GM19099 (cell line): ENCODE results near the gene POLD3.

Experiments
- POLR2A ChIP-seq: IDR thresholded peaks from 3 replicates; pipeline ENCODE4 v1.6.1; 2011; ENCODE audit warnings: low read depth; ENCODE audit not compliant: insufficient read length; ENCODE audit errors: extremely low read depth

POLD3 gene

DNA sequence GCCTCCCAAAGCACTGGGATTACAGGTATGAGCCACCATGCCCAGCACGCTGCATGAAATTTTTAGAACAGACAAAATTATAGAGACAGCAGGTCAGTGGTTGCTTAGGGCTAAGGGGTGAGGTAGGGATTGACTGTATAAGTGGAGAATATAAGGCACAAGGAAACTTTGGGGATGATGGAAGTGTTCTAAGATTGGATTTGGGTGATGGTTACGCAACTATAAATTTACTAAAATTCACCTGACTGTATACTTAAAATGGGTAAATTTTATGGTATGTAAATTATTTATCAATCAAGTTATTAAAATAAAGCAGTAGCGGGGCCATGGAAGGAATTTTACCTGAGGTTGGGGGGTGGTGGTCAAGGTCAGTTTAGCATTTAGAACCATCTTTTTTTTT is 16.4 kb upstream of the POLD3 start:
- TF ChIP-seq POLR2A, result no peak

DNA sequence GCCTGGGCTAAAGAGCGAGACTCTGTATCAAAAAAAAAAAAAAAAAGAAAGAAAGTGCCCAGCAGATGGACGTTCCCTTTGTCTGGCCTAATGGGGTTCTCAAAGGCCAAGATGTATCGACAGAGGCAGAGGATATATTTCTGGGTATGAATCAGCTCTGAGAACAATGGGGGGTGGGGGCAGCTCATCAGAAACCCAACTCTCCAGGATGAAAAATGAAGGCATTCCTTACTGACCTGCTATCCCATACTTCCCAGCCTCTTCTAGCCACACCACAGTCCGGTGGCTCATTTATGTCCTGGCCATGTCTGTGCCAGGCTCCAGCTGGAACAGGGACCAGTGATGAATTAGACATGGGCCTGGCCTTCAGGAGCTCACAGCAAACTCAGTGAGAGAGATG is 15.2 kb upstream of the POLD3 start:
- TF ChIP-seq POLR2A, result no peak

DNA sequence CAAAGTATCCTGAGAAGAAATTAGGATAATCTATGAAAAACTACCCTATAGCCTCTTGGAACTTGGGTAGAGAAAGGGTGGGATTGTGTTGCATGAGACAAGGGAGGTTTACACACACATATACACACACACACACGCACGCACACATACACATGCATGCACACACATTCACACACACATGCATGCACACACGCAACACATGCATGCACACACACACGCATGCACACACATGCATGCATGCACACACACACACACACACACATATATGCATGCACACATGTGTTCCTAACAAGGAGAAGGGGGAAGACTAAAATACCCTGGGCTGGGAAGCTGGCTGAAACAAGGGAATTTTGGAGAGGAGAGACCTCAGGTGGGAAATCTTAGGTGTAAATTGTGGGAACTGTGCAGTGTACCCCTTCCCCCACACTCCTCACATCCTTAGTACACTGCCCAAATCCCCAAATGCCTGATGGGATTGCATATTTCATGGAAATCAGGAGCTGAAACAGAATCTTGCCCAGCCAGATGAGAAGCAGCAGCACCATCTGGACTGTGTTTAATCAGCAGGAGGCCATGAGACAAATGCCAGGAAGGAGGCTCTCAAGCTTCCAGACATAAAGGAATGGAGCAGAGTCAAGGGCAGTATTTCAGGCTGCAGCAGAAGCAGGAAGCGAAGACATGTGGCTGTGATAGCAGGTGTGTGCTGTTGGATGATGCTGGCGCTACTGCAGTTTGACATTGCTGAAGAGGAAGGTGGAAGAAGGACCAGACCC is 14.6 kb upstream of the POLD3 start:
- TF ChIP-seq POLR2A, result no peak

DNA sequence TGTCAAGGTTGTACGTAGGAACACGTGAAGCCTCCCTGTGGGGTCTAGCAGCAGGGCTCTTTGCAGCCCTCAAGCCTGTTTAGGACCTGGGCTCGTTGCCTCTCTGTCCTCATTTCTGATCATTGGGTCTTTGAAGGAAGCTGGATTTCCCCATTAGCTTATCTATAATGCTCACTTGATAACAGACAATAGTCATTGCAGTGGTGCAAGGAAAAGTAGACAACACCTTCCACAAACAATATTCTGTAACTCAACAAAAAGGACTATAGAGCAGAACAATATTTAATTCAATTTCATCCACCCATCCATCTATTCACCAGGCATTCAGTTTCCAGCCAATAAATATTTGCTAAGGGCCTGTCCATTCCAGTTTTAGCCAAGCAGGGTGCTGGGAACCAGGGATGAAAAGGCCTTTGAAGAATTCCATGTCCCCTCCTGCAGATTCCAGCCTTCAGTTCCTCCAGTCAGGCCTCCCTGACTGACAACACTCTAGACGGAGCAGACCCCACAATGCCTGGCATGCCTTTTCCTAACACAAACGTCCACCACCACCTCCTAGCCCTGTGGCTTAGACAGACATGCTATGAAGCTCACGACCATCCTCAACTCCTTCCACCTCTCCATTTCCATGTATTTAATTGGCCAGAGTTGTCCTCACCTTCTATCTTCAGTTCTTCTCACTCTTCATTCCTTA is 12.7 kb upstream of the POLD3 start:
- no peak for TF ChIP-seq POLR2A

DNA sequence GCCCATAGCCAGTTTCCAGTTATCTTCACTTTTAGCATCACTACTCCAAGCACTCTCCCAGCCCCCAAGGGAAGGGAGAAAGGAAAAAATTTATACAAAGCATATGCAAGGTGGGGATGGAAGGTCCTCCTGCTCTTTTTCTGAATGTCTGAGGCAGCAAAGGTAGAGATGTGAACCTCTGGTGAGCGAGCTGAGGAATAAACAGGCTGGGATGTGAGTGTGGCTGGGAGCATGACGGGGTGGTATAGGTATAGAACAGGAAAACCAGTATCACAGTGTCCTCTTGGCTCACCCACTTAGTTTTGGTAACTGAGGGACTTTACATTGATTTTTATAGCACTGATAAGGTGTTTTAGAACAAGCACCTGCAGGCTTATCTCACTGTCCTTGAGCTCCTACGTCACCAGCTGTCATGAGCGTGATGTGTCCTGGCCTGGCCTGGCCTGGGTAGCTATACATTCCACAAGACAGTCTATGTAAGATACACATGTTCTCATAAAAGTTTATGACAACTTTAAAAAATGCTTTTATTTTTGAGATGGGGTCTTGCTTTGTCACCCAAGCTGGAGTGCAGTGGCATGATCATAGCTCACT is 10.3 kb upstream of the POLD3 start:
- no peak for TF ChIP-seq POLR2A

DNA sequence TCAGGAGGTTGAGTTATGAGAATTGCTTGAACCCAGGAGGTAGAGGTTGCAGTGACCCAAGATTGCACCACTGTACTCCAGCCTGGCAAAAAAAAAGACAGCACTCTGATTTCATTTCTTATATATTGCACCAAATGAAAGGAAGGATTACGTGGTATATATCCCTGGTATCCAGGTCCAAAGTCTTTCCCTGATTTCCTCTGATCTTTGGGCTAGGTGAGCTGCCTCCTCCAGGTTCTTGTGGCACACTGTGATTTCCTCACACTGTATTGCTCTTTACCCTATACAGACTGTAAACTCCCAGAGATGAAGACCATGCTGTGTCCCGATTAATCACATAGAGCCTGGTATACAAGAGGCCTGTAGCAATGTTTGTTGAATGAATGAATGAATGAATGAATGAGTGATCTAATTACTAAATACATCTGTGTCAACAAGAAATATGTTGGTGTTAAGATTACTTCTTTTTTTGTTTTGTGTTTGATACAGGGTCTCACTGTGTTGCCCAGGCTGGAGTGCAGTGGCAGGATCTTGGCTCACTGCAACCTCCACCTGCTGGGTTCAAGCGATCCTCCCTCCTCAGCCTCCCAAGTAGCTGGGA is 9.3 kb upstream of the POLD3 start:
- TF ChIP-seq POLR2A, result no peak

DNA sequence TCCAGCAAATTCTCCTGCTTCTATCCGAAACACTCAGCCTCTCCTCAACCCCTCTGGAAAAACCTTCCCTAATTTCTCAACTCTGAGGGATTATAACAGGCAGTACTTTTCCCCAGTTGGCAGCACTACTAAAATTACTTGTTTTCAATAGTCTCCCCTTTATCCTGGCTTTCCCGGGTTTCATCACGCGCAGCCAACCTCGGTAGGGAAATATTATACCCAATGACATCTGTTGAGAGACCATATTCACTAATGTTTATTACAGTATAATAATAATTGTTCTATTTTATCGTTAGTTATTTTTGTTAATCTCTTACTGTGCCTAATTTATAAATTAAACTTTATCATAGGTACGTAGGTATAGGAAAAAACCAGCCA is 330 bp upstream of the POLD3 start:
- no peak for TF ChIP-seq POLR2A

DNA sequence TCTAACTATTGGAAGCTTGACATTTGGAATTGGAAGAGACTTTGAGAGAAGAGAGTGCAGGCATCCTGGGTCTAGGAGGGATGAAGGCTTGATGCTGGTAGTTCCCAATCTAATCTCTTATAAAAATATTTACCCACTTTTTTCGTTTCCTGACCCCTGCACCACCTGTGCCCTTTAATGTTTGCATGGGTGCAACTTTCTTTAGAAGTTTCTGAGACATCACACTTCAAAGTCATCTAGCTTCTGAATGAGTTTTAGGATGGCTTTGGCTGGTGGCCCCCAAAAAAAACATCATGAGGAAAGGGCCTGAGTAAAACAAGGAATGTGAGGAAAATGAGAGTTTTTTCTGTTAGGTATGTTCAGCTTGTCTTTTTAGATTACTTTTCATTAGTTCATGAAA is 1.1 kb downstream of the POLD3 start:
- TF ChIP-seq POLR2A, result no peak

DNA sequence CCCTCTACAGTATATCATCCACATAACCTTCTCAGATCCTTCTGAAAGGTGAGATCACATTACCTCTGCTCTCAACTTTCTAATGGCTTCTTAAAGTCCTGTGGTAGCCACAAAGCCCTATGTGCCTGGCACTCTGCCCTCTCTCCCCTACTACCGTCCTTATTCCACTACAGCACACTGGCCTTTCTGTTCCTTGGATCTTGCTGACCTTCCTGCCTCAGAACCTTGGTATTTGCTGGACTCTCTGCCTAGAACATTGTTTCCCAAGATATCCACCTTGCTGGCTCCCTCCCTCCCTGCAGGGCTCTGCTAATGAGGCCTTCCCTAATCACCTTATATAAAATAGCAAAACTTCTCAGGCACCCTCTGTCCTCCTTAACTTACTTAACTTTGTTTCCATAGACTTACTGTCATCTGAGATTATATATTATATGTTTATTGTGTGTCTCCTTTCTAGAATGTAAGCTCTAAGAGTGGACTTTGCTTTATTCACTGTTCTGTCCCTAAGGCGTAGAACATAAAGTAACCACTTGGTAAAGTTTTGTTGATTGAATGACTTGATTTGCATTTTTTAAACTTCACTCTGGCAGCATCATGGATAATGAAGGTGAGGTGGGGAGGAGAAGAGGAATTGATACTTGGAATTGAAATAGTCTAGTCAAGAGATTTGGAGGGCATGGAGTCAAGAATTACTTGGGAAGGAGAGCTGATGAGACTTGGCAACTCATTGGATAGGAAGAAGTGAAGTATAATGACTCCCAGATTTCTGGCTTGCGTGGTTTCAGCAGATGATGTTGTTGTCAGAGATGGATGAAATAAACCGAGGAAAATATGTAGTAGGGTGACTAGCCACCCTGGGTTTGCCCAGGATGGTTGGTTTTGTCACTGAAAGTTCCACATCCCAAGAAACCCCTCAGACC is 10.5 kb downstream of the POLD3 start:
- no peak for TF ChIP-seq POLR2A

DNA sequence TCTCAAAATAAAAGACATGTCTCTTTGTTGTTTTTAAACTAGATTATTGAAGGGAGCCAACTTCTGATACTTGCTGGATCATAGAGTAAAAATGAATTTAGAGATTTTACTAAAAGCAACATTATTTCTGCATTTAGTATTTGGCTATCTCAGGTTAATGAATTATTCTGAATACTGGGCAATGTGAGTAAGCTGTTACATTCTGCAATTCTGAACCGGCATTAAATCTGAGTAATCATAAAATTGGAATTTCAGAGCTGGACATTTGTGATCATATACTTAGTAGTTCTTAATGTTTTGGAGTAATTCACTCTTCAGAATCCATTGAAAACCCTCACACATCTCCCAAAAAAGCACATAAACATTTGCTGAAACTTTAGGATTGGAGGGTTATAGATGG is 11.5 kb downstream of the POLD3 start:
- no peak for TF ChIP-seq POLR2A

DNA sequence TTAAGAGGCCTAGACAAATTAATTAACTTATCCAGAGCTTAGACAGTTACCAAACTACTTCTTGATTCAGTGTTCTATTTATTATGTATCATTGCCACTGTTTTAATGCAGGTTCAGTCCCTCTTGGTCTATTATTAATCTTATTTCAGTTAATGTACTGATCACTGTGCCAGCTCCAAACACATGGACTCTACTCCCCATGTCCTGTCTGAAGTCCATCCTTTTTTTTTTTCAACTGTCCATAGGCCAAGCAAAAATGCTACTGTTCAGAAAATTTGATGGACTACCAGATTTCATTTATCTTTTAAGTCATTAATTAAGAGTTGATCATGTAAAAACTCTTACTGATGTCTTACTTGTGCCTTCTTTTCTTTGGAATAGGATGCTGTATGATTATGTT is 11.9 kb downstream of the POLD3 start:
- no peak for TF ChIP-seq POLR2A

DNA sequence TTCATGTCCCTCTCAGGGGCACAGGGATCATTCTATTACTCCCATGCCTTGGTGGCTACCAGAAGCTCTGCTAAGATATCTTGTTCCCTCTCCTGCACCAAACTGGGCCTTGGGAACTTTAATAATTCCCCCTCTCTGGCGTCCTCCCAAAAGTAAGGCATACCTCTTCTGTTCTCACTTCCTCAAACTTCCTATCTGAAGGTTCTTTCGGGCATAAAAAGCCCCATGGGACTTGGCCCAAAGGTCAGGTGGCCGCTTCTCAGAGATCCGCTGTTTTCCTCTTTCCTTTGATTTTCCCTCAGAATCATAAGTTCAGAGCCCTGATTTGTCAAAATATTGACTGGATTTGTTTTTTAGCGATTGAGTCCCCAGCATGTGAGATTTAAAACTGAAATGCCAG is 13.0 kb downstream of the POLD3 start:
- TF ChIP-seq POLR2A, result no peak

DNA sequence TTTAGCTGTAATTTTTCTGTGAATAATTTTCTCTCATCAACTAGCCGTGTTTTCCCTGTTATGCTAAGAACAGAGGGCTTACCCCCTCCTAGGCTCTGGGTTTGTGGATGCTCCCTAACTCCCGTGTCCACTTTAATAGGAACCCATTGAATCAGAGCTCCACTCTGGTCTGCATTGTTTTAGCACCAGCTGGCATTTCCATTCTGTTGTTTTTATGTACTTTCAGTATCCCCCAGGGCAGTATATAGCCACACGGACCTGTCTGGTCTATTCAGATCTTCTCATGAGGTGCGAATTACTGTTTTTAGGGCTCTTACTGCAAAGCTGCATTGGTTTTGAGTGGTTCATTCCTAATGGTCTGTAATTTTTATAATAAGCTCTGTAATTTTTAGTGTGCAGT is 16.0 kb downstream of the POLD3 start:
- no peak for TF ChIP-seq POLR2A

DNA sequence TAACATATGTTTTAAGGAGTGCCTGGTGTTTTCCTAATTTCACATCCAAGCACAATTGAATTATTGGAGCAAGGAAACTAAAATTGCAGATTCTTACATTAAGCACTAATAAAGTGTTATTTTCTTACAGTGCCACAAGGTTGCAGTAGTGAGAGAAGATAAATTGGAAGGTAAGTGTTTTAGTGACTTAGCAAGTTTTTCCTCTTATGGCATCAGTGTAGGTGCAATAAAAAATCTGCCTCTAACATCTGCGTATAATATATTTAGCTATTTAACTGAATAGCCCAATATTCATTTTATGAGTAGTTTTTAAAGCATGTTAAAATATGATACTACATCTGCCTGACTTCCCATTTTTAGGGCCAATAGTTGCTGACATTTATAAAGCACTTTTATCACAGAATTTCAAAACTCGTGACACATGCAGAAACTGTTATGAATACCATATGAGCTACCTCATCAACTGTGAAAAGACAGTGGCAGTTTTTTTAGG is 19.0 kb downstream of the POLD3 start:
- TF ChIP-seq POLR2A, result no peak

DNA sequence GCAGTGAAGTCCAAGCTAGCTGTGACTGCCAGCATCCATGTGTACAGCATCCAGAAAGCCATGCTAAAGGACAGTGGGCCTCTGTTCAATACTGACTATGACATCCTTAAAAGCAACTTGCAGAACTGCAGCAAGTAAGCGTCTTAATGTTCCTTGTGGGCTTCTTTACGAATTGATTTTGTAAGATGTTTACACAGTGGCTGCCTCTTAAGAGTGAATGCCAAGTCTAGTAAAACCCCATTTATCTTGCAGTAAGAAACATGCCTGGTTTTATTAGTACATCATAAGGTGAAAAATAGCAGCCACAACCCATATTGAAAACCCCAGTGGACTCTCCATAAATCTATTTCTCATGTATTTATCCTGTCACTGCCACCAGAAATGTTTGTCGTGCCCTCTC is 20.5 kb downstream of the POLD3 start:
- no peak for TF ChIP-seq POLR2A
